Progenitor cell of endocrine pancreas (in vitro differentiated cells): ENCODE results near the gene ADAMTS6. TPM values are rescaled to one million over a fixed set of nuclear protein-coding genes. Genes with fewer than 3 reads are reported as not detected.

Experiments used
- DNase-seq: peaks from one replicate; pipeline ENCODE4 v3.0.0; 2021; ENCODE audit warnings: low spot score; ENCODE audit not compliant: unreplicated experiment
- H3K27ac Mint-ChIP-seq: 2 replicates; pipeline ENCODE4 v1.8.0; 2021; ENCODE audit warnings: mild to moderate bottlenecking, moderate library complexity, mixed read lengths
- H3K27me3 Mint-ChIP-seq: 2 replicates; pipeline ENCODE4 v1.8.0; 2021; ENCODE audit warnings: mixed read lengths
- H3K36me3 Mint-ChIP-seq: 2 replicates; pipeline ENCODE4 v1.8.0; 2022; ENCODE audit warnings: mixed read lengths; ENCODE audit not compliant: insufficient read depth
- H3K4me1 Mint-ChIP-seq: 2 replicates; pipeline ENCODE4 v1.8.0; 2021; ENCODE audit warnings: low read depth, mixed read lengths
- H3K4me3 Mint-ChIP-seq: 2 replicates; pipeline ENCODE4 v1.8.0; 2021; ENCODE audit warnings: low read depth, mild to moderate bottlenecking, moderate library complexity, mixed read lengths
- H3K9me3 Mint-ChIP-seq: 2 replicates; pipeline ENCODE4 v1.8.0; 2021; ENCODE audit warnings: low read depth, mixed read lengths
- CTCF ChIP-seq: fragments of 200-600 bp; sonication (generic); IDR thresholded peaks from one replicate; pipeline ENCODE4 v1.5.0; 2021; ENCODE audit warnings: antibody characterized with exemption, mild to moderate bottlenecking; ENCODE audit not compliant: unreplicated experiment
- total RNA-seq: library from RNA; stranded (reverse); gene quantifications from 2 replicates; pipeline ENCODE4 v1.2.1, GENCODE V29; 2021

Gene ADAMTS6
- total RNA-seq, 1 donor from 2014 or later: 13.0 TPM

- no peaks in the 10 kb centered on the region for H3K27me3 Mint-ChIP-seq
- H3K4me3 Mint-ChIP-seq: no peak overlapping the region
- no peak for TF ChIP-seq CTCF
- no peaks in the 10 kb centered on the region for H3K9me3 Mint-ChIP-seq
- no peaks in the 10 kb centered on the region for H3K36me3 Mint-ChIP-seq
- peaks cover 9% of the 10 kb centered on the region for H3K4me1 Mint-ChIP-seq
- no peak overlapping the region for H3K27ac Mint-ChIP-seq
- no peak for DNase-seq
These were observed 376.4 kb downstream of the ADAMTS6 start for GRCh38 chr5:65105301-65105700.

- no peaks in the 10 kb centered on the region for H3K27me3 Mint-ChIP-seq
- H3K4me1 Mint-ChIP-seq: peaks cover 9% of the 10 kb centered on the region
- TF ChIP-seq CTCF: no peak
- H3K27ac Mint-ChIP-seq: no peak overlapping the region
- no peak for DNase-seq
- no peaks in the 10 kb centered on the region for H3K9me3 Mint-ChIP-seq
- no peaks in the 10 kb centered on the region for H3K36me3 Mint-ChIP-seq
- H3K4me3 Mint-ChIP-seq: no peak overlapping the region
These were observed 376.9 kb downstream of the ADAMTS6 start for GRCh38 chr5:65104831-65105230.

GRCh38 chr5:65103756-65104440 is 377.8 kb downstream of the ADAMTS6 start:
- no peaks in the 10 kb centered on the region for H3K36me3 Mint-ChIP-seq
- TF ChIP-seq CTCF: no peak
- H3K27me3 Mint-ChIP-seq: no peaks in the 10 kb centered on the region
- no peak for DNase-seq
- no peaks in the 10 kb centered on the region for H3K9me3 Mint-ChIP-seq
- peak overlapping the region; percentile 34 for H3K4me3 Mint-ChIP-seq
- H3K4me1 Mint-ChIP-seq: peaks cover 9% of the 10 kb centered on the region
- H3K27ac Mint-ChIP-seq: peak overlapping the region; percentile 60

GRCh38 chr5:65102976-65103711 is 378.6 kb downstream of the ADAMTS6 start:
- Mint-ChIP-seq H3K27ac (peak overlapping the region; percentile 94), H3K4me3 (peak overlapping the region; percentile 34), H3K27me3 (no peaks in the 10 kb centered on the region), H3K4me1 (peaks cover 9% of the 10 kb centered on the region), H3K9me3 (no peaks in the 10 kb centered on the region), H3K36me3 (no peaks in the 10 kb centered on the region)
- DNase-seq: no peak
- no peak for TF ChIP-seq CTCF

- peak overlapping the region; percentile 94 for H3K27ac Mint-ChIP-seq
These were observed 379.2 kb downstream of the ADAMTS6 start for GRCh38 chr5:65102371-65102975.

More at GRCh38 chr5:65102371-65102975, 379.2 kb downstream of the ADAMTS6 start:
- H3K9me3 Mint-ChIP-seq: no peaks in the 10 kb centered on the region
- H3K36me3 Mint-ChIP-seq: no peaks in the 10 kb centered on the region
- no peaks in the 10 kb centered on the region for H3K27me3 Mint-ChIP-seq
- H3K4me1 Mint-ChIP-seq: peaks cover 9% of the 10 kb centered on the region
- no peak for TF ChIP-seq CTCF
- H3K4me3 Mint-ChIP-seq: peak overlapping the region; percentile 64
- DNase-seq: no peak
